GM10266 (cell line): ENCODE measurements around the gene ADAMTSL1.

Experiments used
- DNase-seq: peaks from one replicate; pipeline ENCODE4 v3.0.0; 2012; ENCODE audit errors: extremely low spot score
- CTCF ChIP-seq: IDR thresholded peaks from 2 replicates; pipeline ENCODE4 v1.5.1; 2012; ENCODE audit warnings: mild to moderate bottlenecking, low read depth; ENCODE audit not compliant: control insufficient read depth, insufficient read depth; ENCODE audit errors: missing control alignments

Gene ADAMTSL1

GRCh38 chr9:18499980-18500379 is 26.0 kb downstream of the ADAMTSL1 start:
- DNase-seq, result no peak
- TF ChIP-seq CTCF, result no peak

- no peak for TF ChIP-seq CTCF
- no peak for DNase-seq
Measured at GRCh38 chr9:18500451-18500850, 26.5 kb downstream of the ADAMTSL1 start.

- no peak for DNase-seq
- TF ChIP-seq CTCF, result no peak
Measured at GRCh38 chr9:18501949-18502348, 28.0 kb downstream of the ADAMTSL1 start.

GRCh38 chr9:18502546-18502945 is 28.6 kb downstream of the ADAMTSL1 start:
- TF ChIP-seq CTCF, result no peak
- no peak for DNase-seq

- TF ChIP-seq CTCF, result no peak
Measured at GRCh38 chr9:18504707-18505106, 30.8 kb downstream of the ADAMTSL1 start.

GRCh38 chr9:18507151-18507550 is 33.2 kb downstream of the ADAMTSL1 start:
- TF ChIP-seq CTCF, result no peak

More at GRCh38 chr9:18504707-18505106, 30.8 kb downstream of the ADAMTSL1 start:
- no peak for DNase-seq

GRCh38 chr9:18516514-18516913 is 42.6 kb downstream of the ADAMTSL1 start:
- DNase-seq, result no peak
- no peak for TF ChIP-seq CTCF

More at GRCh38 chr9:18507151-18507550, 33.2 kb downstream of the ADAMTSL1 start:
- DNase-seq, result no peak
